ENCODE measurements around the gene WFIKKN1. TPM values are rescaled to one million over a fixed set of nuclear protein-coding genes. Genes with fewer than 3 reads are reported as not detected.

WFIKKN1 gene
- total and polyA plus RNA-seq, 2 donors (not counting 1 experiment from before 2014, with no cell fraction given): 0.64 to 0.84 TPM

- peaks cover 0 to 3% of the 10 kb centered on the region in 2 experiments for H3K36me3 ChIP-seq (replicated peaks in 1 of 2; ENCODE audit: control extremely low read depth in 1 of 2, control insufficient read depth in 1 of 2, extremely low read depth in 1 of 2, insufficient read depth in 2 of 2, low read length in 1 of 2)
- H3K4me3 Mint-ChIP-seq: peak within 1 kb of the TSS; percentile 98
- DNase-seq (peak; percentile 96), ATAC-seq (ENCODE audit: low read depth) (peak; percentile 81)
- H4K20me1 ChIP-seq (ENCODE audit: control insufficient read depth, insufficient read depth, low read length, poor library complexity, severe bottlenecking): peaks cover 13% of the 10 kb centered on the region
- CTCF ChIA-PET: interaction anchor here (0.7 to 1.6 kb wide), 8 partner anchors 12 to 57 kb away, joined by 3 to 6 read pairs (median 4); partner anchors contain the start of gene WDR90
- H3K4me1 Mint-ChIP-seq: peaks cover 23% of the 10 kb centered on the region
- H3K4me2 ChIP-seq (replicated peaks; ENCODE audit: low read depth, low read length, poor library complexity, severe bottlenecking): peak within 1 kb of the TSS; percentile 94
- H3K9me3 ChIP-seq (ENCODE audit: control extremely low read depth in 1 of 3, control insufficient read depth in 2 of 3, insufficient read depth in 1 of 3, low read length in 2 of 3): no peaks in the 10 kb centered on the region
- no peaks in the 10 kb centered on the region for H3K27me3 ChIP-seq (replicated peaks in 1 of 4; ENCODE audit: control extremely low read depth in 1 of 4, control insufficient read depth in 3 of 4, insufficient read depth in 4 of 4, low read length in 3 of 4)
- H3K27ac ChIP-seq (ENCODE audit: low read length in 2 of 2): peak within 1 kb of the TSS; percentile 82 to 83
- H3K27me3 Mint-ChIP-seq: no peaks in the 10 kb centered on the region
- no peak for TF ChIP-seq EZH2 (IDR thresholded peaks at IDR 0.05; ENCODE audit: borderline replicate concordance, insufficient read depth, low read depth, low read length, poor library complexity, severe bottlenecking)
- no peak for TF ChIP-seq CTCF (IDR thresholded peaks at IDR 0.05)
- peak within 1 kb of the TSS; percentile 83 for H2AFZ ChIP-seq (ENCODE audit: insufficient read depth, low read depth, low read length, poor library complexity, severe bottlenecking)
- H3K27ac Mint-ChIP-seq: peak within 1 kb of the TSS; percentile 98
- no peaks in the 10 kb centered on the region for H3K9me3 Mint-ChIP-seq (ENCODE audit: insufficient read depth)
- POLR2A ChIA-PET: interaction anchor here (0.6 to 1.8 kb wide), 11 partner anchors 11 to 403 kb away, joined by 3 to 6 read pairs (median 3); partner anchors contain the start of genes NHLRC4, PIGQ, RAB40C and RHOT2
- intact Hi-C loops (cut with micrococcal nuclease): loop anchor here (1.0 kb wide), 5 partner anchors 13 to 47 kb away; partner anchors contain the start of genes RHOT2 and WDR90
- peaks cover 10% of the 10 kb centered on the region for H3K79me2 ChIP-seq (ENCODE audit: control insufficient read depth, insufficient read depth, low read length)
- peak within 1 kb of the TSS; percentile 91 for H3K9ac ChIP-seq (ENCODE audit: low read length)
- under 1% methylated on average over 91 of the region's 91 CpGs for WGBS (ENCODE audit: insufficient coverage)
- H3K4me1 ChIP-seq (ENCODE audit: control insufficient read depth in 2 of 2, insufficient read depth in 2 of 2, low read length in 2 of 2): peaks cover 14 to 43% of the 10 kb centered on the region in 2 donors
- peak within 1 kb of the TSS; percentile 84 to 95 (median 87) for H3K4me3 ChIP-seq (ENCODE audit: control extremely low read depth in 1 of 5, extremely low read depth in 1 of 5, insufficient read depth in 1 of 5, low read depth in 2 of 5, low read length in 4 of 5)
Measured at GRCh38 chr16:636206-637080, 5.7 kb downstream of the WFIKKN1 start, which contains the start of gene METTL26. TSS of gene METTL26 (minus strand) at chr16:636305. CDS start at chr16:636290, 15 bp downstream.

Measured in B cell (primary cell).